Keratinocyte (primary cell): ENCODE results near the gene BCL2L11. TPM values are rescaled to one million over a fixed set of nuclear protein-coding genes. Genes with fewer than 3 reads are reported as not detected.

Experiments used
- DNase-seq: peaks from one replicate; pipeline ENCODE4 v3.0.0-alpha.2; 2011; ENCODE audit warnings: low read depth, missing footprints, low spot score
- FAIRE-seq: peaks from 2 replicates; lab custom pipeline; 2011; peaks lifted over from hg19 to GRCh38; lab: Jason Lieb, UNC
- H2AFZ ChIP-seq: 2 replicates; pipeline ENCODE4 v1.6.0; 2012; ENCODE audit warnings: low read length, control low read depth, inconsistent platforms; ENCODE audit not compliant: control insufficient read depth
- H3K27ac ChIP-seq: 2 replicates; pipeline ENCODE4 v1.5.1; 2011; ENCODE audit warnings: low read length; ENCODE audit not compliant: control insufficient read depth, insufficient read depth
- H3K27me3 ChIP-seq: 3 replicates; pipeline ENCODE4 v1.6.0; 2011; ENCODE audit warnings: low read length; ENCODE audit not compliant: control insufficient read depth, insufficient read depth; ENCODE audit errors: extremely low read depth
- H3K36me3 ChIP-seq, 2 experiments: 2 replicates in 1 of 2; 3 replicates in 1 of 2; pipeline ENCODE4 v1.5.1; 2011; ENCODE audit warnings: low read length in 2 of 2, mild to moderate bottlenecking in 1 of 2; ENCODE audit not compliant: control insufficient read depth in 2 of 2, insufficient read depth in 2 of 2; ENCODE audit errors: extremely low read depth in 1 of 2
- H3K4me1 ChIP-seq: 3 replicates; pipeline ENCODE4 v1.5.1; 2011; ENCODE audit warnings: low read length; ENCODE audit not compliant: control insufficient read depth, insufficient read depth; ENCODE audit errors: extremely low read depth
- H3K4me2 ChIP-seq: 3 replicates; pipeline ENCODE4 v1.6.0; 2011; ENCODE audit warnings: low read depth, low read length; ENCODE audit not compliant: control insufficient read depth, insufficient read depth; ENCODE audit errors: extremely low read depth
- H3K4me3 ChIP-seq, 3 experiments: fragments of 200-600 bp in 1 of 3; sonication (generic) in 1 of 3; 2 replicates in 2 of 3; 3 replicates in 1 of 3; pipeline ENCODE4 v1.5.1; 2011 to 2016; ENCODE audit warnings: low read length in 3 of 3, mild to moderate bottlenecking in 3 of 3, control low read depth in 2 of 3, inconsistent platforms in 1 of 3, low read depth in 1 of 3, mixed read lengths in 1 of 3, mixed run types in 1 of 3, moderate library complexity in 1 of 3; ENCODE audit not compliant: control insufficient read depth in 2 of 3, insufficient read depth in 2 of 3; ENCODE audit errors: extremely low read depth in 1 of 3
- H3K79me2 ChIP-seq: 2 replicates; pipeline ENCODE4 v1.6.0; 2012; ENCODE audit warnings: low read length; ENCODE audit not compliant: control insufficient read depth, insufficient read depth
- H3K9ac ChIP-seq: 3 replicates; pipeline ENCODE4 v1.6.0; 2011; ENCODE audit warnings: low read length; ENCODE audit not compliant: control insufficient read depth, insufficient read depth; ENCODE audit errors: extremely low read depth
- H3K9me1 ChIP-seq: 3 replicates; pipeline ENCODE4 v1.6.0; 2011; ENCODE audit warnings: low read length; ENCODE audit not compliant: control insufficient read depth, insufficient read depth; ENCODE audit errors: extremely low read depth
- H3K9me3 ChIP-seq: 2 replicates; pipeline ENCODE4 v1.5.1; 2012; ENCODE audit warnings: low read depth, low read length; ENCODE audit not compliant: control insufficient read depth
- H4K20me1 ChIP-seq: 3 replicates; pipeline ENCODE4 v1.6.0; 2011; ENCODE audit warnings: low read length; ENCODE audit not compliant: control insufficient read depth, insufficient read depth; ENCODE audit errors: extremely low read depth
- CTCF ChIP-seq, 3 experiments: IDR thresholded peaks in 1 of 3; conservative IDR thresholded peaks in 1 of 3; optimal IDR thresholded peaks in 1 of 3; 2 replicates in 2 of 3; 3 replicates in 1 of 3; pipeline versions ENCODE3 to v1.5.1; 2011; ENCODE audit warnings: low read length in 3 of 3, mild to moderate bottlenecking in 3 of 3, moderate library complexity in 2 of 3, control low read depth in 1 of 3, inconsistent platforms in 1 of 3; ENCODE audit not compliant: insufficient read depth in 2 of 3; ENCODE audit errors: extremely low read depth in 1 of 3
- EZH2 ChIP-seq: IDR thresholded peaks from one replicate; pipeline ENCODE4 v1.6.1; 2012; ENCODE audit warnings: inconsistent platforms, mild to moderate bottlenecking, low read length, moderate library complexity
- dilution Hi-C: fragments of 300-500 bp; cut with MboI; formaldehyde crosslinking; loops from one replicate; pipeline ENCODE4 v1.7.0; 2020; ENCODE audit warnings: low sequenced_read_pairs; ENCODE audit not compliant: extremely low pct_ligation_motif_present
- polyA plus RNA-seq, 5 experiments: library from polyadenylated mRNA; depleted of rRNA in 3 of 5; stranded (reverse) in 3 of 5; stranded (forward) in 1 of 5; unstranded in 1 of 5; fragments of >200 nt; gene quantifications; 1 replicate in 1 of 5; 2 replicates in 3 of 5; 3 replicates in 1 of 5; pipeline versions ENCODE4 v1.2.1 to v1.2.3, GENCODE V29; 2011 to 2012; ENCODE audit warnings: missing spikeins in 2 of 5, low read depth in 1 of 5, low replicate concordance in 1 of 5

BCL2L11 gene
- polyA plus RNA-seq, 1 donor (not counting 4 experiments of a cell fraction or from before 2014, with no cell fraction given) = 1.9 TPM

GRCh38 chr2:111126581-111126980 is 5.9 kb downstream of the BCL2L11 start:
- no peaks in the 10 kb centered on the region for H4K20me1 ChIP-seq
- H3K9me1 ChIP-seq = no peaks in the 10 kb centered on the region
- FAIRE-seq (no peak), DNase-seq (no peak)
- no peak overlapping the region for H3K4me3 ChIP-seq
- H3K36me3 ChIP-seq = peaks cover 0 to 4% of the 10 kb centered on the region in 2 experiments
- peaks cover 2% of the 10 kb centered on the region for H3K4me1 ChIP-seq
- no peak overlapping the region for H3K27ac ChIP-seq
- H3K9ac ChIP-seq = no peak overlapping the region
- H3K4me2 ChIP-seq = no peak overlapping the region
- no peak for TF ChIP-seq CTCF (optimal IDR thresholded peaks at IDR 0.05 in 1 of 3, IDR thresholded peaks at IDR 0.05 in 1 of 3, conservative IDR thresholded peaks at IDR 0.05 in 1 of 3; ENCODE audit: extremely low read depth in 1 of 3, insufficient read depth in 2 of 3, low read length in 3 of 3)
- no peak for TF ChIP-seq EZH2
- H3K79me2 ChIP-seq = peaks cover 12% of the 10 kb centered on the region
- no peak overlapping the region for H2AFZ ChIP-seq
- H3K27me3 ChIP-seq = no peaks in the 10 kb centered on the region
- H3K9me3 ChIP-seq = no peaks in the 10 kb centered on the region
- dilution Hi-C loops = no loop called here

GRCh38 chr2:111127351-111127750 is 6.6 kb downstream of the BCL2L11 start:
- Histone ChIP-seq H3K9me1 (no peaks in the 10 kb centered on the region), H3K27ac (no peak overlapping the region), H3K79me2 (peaks cover 6% of the 10 kb centered on the region), H4K20me1 (no peaks in the 10 kb centered on the region), H3K36me3 (peaks cover 0 to 4% of the 10 kb centered on the region in 2 experiments), H3K4me3 (no peak overlapping the region), H3K9ac (no peak overlapping the region), H3K4me2 (no peak overlapping the region), H3K4me1 (peaks cover 2% of the 10 kb centered on the region), H2AFZ (no peak overlapping the region), H3K9me3 (no peaks in the 10 kb centered on the region), H3K27me3 (no peaks in the 10 kb centered on the region)
- FAIRE-seq = no peak
- no peak for TF ChIP-seq EZH2
- no peak for TF ChIP-seq CTCF (optimal IDR thresholded peaks at IDR 0.05 in 1 of 3, IDR thresholded peaks at IDR 0.05 in 1 of 3, conservative IDR thresholded peaks at IDR 0.05 in 1 of 3; ENCODE audit: extremely low read depth in 1 of 3, insufficient read depth in 2 of 3, low read length in 3 of 3)
- dilution Hi-C loops = no loop called here
- DNase-seq = no peak
